GM12873 (cell line): ENCODE measurements around the gene AOAH.
A peak's percentile ranks its signal among the peaks of the same experiment; 100 is the strongest.

Experiments used
- CTCF ChIP-seq: IDR thresholded peaks from 2 replicates; pipeline ENCODE4 v1.5.1; 2012; ENCODE audit warnings: low read depth, mild to moderate bottlenecking, moderate library complexity, low read length, control low read depth; ENCODE audit not compliant: insufficient read depth; ENCODE audit errors: missing control alignments

AOAH gene

DNA sequence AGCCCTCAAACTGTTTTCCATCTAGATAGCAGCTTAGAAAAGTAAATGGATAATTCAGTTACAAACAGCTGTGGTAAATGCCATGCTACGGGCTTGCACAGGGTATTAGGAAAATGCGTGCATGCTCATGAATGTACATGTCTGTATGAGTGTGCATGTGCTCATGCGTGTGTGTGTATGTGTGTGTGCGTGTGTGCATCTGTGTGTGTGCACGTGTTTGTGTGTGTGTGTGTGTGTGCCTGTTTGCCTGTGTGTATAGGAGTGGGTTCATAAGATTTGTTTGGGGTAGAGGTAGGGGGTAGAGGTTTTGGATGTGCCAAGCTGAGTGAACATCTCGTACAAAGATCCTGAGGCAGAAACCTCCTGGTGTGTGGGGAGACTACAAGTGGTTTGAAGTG, 52.9 kb downstream of the AOAH start:
- no peak for TF ChIP-seq CTCF

DNA sequence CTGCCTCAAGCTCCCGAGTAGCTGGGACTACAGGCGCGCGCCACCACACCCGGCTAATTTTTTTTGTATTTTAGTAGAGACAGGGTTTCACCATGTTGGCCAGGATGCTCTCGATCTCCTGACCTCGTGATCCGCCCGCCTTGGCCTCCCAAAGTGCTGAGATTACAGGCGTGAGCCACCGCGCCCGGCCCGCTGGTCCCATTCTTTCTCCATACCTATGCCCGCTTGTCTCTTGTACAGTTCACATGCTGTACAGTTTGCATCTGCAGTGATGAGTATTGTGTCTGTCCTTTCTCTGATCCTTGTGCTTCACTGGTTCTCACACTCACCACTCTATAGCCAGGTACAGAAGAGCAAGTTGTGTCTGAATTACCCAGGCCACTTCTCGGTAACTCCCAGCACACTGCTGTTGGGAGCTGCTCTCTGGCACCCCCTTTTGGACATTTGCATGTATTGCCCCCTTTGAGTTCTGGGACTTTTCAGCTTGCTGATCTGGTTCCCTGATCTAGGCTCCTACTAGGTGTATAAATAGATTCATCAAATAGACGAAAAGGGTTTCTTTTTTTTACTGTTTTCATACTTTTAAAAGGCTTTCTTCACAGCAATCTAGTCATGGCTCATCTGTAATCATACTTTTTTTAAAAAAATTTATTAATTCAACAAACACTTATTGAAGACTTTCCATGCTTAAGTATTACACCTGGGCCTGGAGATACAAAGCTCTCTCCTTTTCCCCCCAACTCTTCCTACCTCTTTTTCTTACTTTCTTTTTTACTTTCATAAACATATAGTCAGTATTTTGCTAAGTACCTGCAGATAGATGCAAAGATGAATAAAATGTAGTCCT, 53.5 kb downstream of the AOAH start:
- TF ChIP-seq CTCF: peak; percentile 91

DNA sequence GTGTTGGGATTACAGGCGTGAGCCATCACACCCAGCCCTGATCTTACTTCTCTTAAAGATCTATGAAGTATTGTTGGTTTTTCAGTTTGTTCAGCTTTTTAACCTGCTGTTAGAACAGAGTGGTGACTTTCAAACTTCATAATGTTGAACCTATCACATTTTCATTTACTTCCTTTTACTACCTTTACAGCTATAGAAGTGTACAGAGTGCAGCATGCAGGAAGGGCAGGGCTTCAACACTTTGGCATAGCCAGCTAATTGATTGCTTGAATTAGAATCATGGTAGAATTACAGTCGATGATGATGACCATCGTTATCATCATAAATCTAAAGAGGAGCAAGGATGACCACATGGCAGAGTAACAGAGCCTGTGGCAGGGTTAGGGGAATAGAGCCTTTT, 55.5 kb downstream of the AOAH start:
- TF ChIP-seq CTCF: no peak

GRCh38 chr7:36668080-36668479, 56.2 kb downstream of the AOAH start:
- TF ChIP-seq CTCF: no peak

- no peak for TF ChIP-seq CTCF
Measured at GRCh38 chr7:36667007-36667745, 57.1 kb downstream of the AOAH start.

- TF ChIP-seq CTCF: no peak
Measured at GRCh38 chr7:36663481-36663880, 60.8 kb downstream of the AOAH start.

DNA sequence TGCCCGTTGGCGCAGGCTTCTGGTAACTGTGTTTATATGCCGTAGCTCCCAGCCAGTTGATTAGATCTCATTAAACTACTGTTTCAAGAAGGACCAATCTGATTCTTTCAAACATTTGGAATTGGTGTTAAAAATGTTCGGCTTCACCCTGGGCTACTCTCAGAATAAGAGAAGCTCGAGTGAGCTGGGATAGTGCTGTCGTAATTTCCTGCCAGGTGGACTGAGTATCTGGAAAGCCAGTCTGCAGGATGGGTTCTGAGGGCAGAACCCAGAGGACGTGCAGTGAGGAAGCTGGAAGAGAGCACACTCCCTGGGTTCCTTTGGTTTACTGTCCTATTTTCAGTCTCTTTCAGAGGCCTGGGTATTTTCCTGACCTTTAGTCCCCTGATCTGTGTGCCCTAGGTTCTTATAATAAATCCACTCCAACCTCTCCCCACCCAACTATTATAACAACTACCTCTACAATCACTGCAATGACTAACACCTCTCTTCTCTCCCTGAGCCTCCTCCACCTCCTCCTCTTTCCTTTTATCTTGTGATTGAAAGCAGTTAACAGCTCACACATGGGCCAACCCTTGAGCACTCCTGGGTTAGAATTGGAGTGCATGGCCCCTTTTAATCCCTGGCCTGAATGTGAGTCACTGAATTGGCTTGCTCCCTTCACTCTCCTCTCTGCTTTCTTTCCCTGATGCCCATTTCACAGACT, 63.0 kb downstream of the AOAH start:
- no peak for TF ChIP-seq CTCF
